Measurements from ENCODE around the gene MFGE8.

MFGE8 gene

GRCh38 chr15:88865498-88866099 is 47.6 kb downstream of the MFGE8 start (continued):
- TF ChIP-seq BACH2 (CRISPR knock-in tag; IDR thresholded peaks at IDR 0.05; ENCODE audit: borderline replicate concordance) (no peak), RARB (CRISPR knock-in tag; IDR thresholded peaks at IDR 0.05) (no peak), OSR1 (CRISPR knock-in tag; IDR thresholded peaks at IDR 0.05) (no peak), ZFP3 (CRISPR knock-in tag; IDR thresholded peaks at IDR 0.05) (no peak), ZNF565 (CRISPR knock-in tag; conservative IDR thresholded peaks at IDR 0.05; ENCODE audit: low read depth) (no peak), TCF4 (CRISPR knock-in tag; IDR thresholded peaks at IDR 0.05; ENCODE audit: borderline replicate concordance) (no peak), SNAI2 (CRISPR knock-in tag; IDR thresholded peaks at IDR 0.05) (no peak)

GRCh38 chr15:88864861-88865497 is 48.2 kb downstream of the MFGE8 start:
- TF ChIP-seq TSHZ2 (CRISPR knock-in tag; IDR thresholded peaks at IDR 0.05), result no peak
- no peak for TF ChIP-seq GLIS3 (CRISPR knock-in tag; IDR thresholded peaks at IDR 0.05)
- TF ChIP-seq SNAI2 (CRISPR knock-in tag; IDR thresholded peaks at IDR 0.05), result no peak
- no peak for TF ChIP-seq ESRRG (CRISPR knock-in tag; IDR thresholded peaks at IDR 0.05)
- TF ChIP-seq ISL1 (CRISPR knock-in tag; IDR thresholded peaks at IDR 0.05), result no peak
- ATAC-seq, result no peak

GRCh38 chr15:88863412-88863811 is 49.8 kb downstream of the MFGE8 start:
- TF ChIP-seq ZNF565 (CRISPR knock-in tag; conservative IDR thresholded peaks at IDR 0.05; ENCODE audit: low read depth), result no peak
- no peak for TF ChIP-seq ESRRG (CRISPR knock-in tag; IDR thresholded peaks at IDR 0.05)
- no peak for TF ChIP-seq PPARA (CRISPR knock-in tag; IDR thresholded peaks at IDR 0.05; ENCODE audit: borderline replicate concordance)
- no peak for TF ChIP-seq ZNF70 (CRISPR knock-in tag; IDR thresholded peaks at IDR 0.05)
- TF ChIP-seq CREB5 (CRISPR knock-in tag; IDR thresholded peaks at IDR 0.05; ENCODE audit: low read depth), result no peak
- TF ChIP-seq SNAI2 (CRISPR knock-in tag; IDR thresholded peaks at IDR 0.05), result no peak
- TF ChIP-seq POU6F1 (CRISPR knock-in tag; IDR thresholded peaks at IDR 0.05; ENCODE audit: borderline replicate concordance, low read depth), result no peak
- TF ChIP-seq ZC3H10 (CRISPR knock-in tag; IDR thresholded peaks at IDR 0.05), result no peak
- TF ChIP-seq ZFP3 (CRISPR knock-in tag; IDR thresholded peaks at IDR 0.05), result no peak
- no peak for TF ChIP-seq GLIS3 (CRISPR knock-in tag; IDR thresholded peaks at IDR 0.05)
- TF ChIP-seq TCF4 (CRISPR knock-in tag; IDR thresholded peaks at IDR 0.05; ENCODE audit: borderline replicate concordance), result no peak
- TF ChIP-seq CSDC2 (CRISPR knock-in tag; IDR thresholded peaks at IDR 0.05), result no peak
- no peak for TF ChIP-seq PATZ1 (CRISPR knock-in tag; IDR thresholded peaks at IDR 0.05; ENCODE audit: borderline replicate concordance)
- TF ChIP-seq BACH2 (CRISPR knock-in tag; IDR thresholded peaks at IDR 0.05; ENCODE audit: borderline replicate concordance), result no peak
- ATAC-seq, result no peak

GRCh38 chr15:88860212-88860611 is 53.0 kb downstream of the MFGE8 start:
- ATAC-seq, result no peak
- TF ChIP-seq ISL1 (CRISPR knock-in tag; IDR thresholded peaks at IDR 0.05) (no peak), ZNF8 (CRISPR knock-in tag; IDR thresholded peaks at IDR 0.05) (no peak), CSDC2 (CRISPR knock-in tag; IDR thresholded peaks at IDR 0.05) (no peak), SNAI2 (CRISPR knock-in tag; IDR thresholded peaks at IDR 0.05) (no peak), PATZ1 (CRISPR knock-in tag; IDR thresholded peaks at IDR 0.05; ENCODE audit: borderline replicate concordance) (no peak), TOX (CRISPR knock-in tag; IDR thresholded peaks at IDR 0.05; ENCODE audit: borderline replicate concordance) (no peak), PPARA (CRISPR knock-in tag; IDR thresholded peaks at IDR 0.05; ENCODE audit: borderline replicate concordance) (no peak)

All from SK-N-SH treated with all-trans-retinoic acid at 6 μM for 48 hours (cell line).